HG03103 (cell line): ENCODE measurements around the gene RCAN2.
"Not testable (repeated sequence)": the region's sequence is repeated elsewhere in the genome, so short reads cannot be mapped to it uniquely, and the experiment has no call there.

ENCODE experiments used
- ATAC-seq: cut with Tn5 transposase; IDR thresholded peaks from one replicate; pipeline ENCODE4 v1.9.1; 2021; ENCODE audit warnings: low read depth; ENCODE audit not compliant: unreplicated experiment

The RCAN2 gene

DNA sequence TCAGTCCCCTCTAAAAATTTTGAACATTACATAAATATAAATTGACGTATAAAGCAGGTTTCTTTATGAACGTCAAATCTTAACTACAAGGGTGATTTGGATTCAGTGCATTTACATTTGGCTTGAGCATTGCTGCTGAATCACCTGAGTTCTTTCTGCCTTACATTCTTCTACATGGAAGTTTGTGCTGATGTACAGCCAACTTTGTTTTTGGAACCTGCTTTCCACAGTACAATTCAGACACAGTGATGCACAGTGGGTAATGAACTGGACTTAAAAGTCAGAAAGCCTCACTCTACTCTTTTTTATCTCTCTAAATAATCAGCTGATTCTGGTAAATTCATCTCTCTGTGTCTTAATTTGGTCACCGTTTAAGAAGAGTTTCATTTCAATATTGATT is 47.6 kb downstream of the RCAN2 start:
- ATAC-seq, result no peak

DNA sequence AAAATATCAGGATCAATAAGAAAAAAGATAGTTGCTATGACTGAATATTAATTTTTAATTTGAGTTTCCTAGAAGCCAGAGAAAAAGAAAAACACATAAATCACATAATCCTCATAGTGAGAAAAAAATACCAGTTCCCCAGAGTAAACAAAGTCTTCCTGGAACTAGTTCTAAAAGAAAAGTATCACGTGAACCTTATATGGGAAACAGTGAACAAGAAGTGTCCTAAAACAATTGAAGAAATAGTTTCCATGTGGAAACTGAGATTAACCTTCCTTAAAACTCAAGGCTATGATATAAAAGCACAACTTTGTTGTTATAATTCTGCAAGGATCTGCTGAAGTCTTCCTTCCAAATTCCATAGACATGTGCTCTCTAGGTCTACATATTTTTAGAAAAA is 50.6 kb downstream of the RCAN2 start:
- no peak for ATAC-seq

DNA sequence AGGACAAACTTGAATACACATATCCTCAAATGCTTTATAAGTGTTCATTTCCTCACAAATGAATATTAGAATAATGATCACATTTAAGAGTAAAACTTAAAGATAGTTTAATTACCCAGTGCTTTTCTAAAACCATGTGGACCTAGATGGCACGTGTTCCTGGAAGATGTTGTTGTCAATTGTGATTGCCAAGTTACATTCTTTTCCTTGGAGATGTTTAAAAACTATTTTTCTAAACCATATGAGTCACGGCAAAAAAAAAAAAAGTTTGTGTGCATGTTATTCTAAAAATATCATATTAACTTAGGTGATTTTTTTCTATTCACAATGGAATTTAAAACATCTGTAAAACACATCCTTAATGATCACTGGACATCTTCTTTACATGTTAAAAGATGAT is 51.1 kb downstream of the RCAN2 start:
- ATAC-seq, result no peak

DNA sequence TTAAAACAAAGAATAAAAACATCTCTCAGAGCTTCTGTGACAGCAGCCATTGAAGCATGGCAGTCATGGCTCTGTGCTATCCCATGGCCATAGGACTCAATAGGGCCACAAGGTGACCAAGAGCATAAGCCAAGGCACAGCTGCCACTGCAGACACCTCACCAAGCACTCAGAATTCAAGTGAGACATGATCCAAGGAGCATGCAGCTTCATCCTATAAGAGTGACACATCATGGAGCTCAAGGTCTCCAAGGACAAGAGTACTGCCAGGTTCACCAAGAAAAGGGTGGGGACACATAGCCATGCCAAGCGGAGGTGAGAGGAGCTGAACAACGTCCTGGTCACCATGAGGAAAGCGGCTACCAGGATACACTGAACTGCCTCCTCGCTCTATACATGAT is 53.0 kb downstream of the RCAN2 start:
- ATAC-seq, result no peak

DNA sequence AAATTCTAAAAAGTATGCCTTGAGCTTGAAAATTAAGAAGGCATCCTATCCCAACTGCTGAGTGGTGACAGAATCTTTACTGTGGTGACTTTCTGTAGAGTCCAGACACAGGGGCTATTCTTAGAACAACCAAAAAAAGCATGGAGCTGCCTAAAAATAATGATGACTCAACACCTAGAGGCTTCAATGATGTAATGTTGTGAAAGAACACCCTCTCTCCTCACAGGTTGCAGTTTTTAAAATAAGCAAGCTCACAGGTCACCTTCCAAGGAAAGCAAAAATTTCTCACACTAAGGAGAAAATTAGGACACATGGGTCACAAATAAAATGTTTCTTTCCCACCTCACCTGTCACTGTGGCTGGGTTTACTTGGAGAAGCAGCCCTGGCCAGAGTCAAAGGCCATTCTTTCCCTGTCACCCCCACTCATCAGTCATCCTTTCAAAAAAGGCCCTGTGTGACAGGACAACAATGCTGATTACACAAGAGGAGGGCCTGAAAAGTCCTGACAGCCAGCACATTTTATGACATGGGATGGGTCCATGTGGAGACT is 53.5 kb downstream of the RCAN2 start:
- ATAC-seq, result no peak

DNA sequence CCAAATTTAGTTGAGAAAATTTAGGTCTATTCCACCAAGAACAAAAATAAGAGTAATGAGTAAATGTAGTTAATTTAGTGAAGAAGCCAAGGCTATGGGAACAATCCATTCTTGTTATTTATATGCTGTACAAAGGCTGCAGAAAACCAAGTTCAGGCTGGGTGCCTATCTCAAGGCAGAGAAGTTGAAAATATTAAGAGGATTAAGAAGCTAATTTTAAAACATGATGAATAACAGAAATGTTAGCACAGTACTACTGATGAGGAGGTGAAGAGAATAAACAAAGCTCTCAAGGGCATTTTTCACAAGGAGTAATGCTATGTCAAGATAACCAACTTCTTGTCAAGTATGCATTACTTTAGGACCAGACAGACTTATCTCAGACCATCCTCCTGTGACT is 68.6 kb downstream of the RCAN2 start:
- no peak for ATAC-seq

DNA sequence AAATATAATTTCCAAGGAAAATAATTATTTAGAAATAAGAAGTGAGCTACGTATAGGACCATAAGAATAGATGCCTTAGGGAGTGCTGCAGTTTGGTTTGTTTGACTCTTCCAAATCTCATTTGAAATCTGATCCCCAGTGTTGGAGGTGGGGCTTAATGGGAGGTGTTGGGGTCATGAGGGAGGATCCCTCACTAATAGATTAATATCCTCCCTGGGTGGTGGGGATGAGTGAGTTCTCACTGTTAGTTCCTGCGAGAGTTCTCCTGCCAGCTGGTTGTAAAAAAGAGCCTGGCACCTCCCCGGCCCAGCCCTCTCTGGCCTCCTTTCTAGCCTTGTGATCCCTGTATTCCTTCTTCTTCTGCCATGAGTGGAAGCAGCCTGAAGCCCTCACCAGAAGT is 69.3 kb downstream of the RCAN2 start:
- no peak for ATAC-seq

DNA sequence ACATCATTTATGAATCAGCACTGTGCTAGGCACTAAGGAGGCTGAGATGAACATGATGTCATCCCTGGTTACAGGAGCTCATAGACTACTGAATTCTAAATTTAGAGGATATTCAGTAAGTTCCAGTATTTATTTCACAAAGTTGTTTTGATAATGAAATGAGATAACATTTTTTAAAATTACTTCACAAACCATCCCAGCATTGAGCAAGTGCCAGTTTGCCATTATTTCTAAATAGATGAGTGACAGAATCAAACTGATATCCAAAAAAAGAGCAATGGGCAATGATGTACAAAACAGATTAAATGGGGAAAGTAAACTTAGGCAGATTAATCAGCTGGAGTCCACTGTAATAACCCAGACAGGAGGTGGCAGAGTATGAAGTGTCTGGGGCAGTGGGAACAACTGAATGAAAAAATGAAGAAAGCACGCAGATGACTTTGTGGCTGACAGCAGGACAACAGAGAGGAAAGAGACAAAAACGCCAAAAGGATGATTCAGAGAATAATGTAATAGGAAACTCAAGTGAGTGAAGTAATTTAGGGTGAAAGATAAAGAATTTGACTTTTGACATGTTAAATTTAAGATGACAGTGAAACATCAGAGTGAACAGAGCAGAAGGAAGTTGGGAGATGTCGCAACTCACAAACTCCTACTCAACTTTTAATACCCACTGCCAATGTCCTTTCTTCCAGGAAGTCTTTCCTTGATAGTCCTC is 70.2 kb downstream of the RCAN2 start:
- ATAC-seq, result no peak

DNA sequence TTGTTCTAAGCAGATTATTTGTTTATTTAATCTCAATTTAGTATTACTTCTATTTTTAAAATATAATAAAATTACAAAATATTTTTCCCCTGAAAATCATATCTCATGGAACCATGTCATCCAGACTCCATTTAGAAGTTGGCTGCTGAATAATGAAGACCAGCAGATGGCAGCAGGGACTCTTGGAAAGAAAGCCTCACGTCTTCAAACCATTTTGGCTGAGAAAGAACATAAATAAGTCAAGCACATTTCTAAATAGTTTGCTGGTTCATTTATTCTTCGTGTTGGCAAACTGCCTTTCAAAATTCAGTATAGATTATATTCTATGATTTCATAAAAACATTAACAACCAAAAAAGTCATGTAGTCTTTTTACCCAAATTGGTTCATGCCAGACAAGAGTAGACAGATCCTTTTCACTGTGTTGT is 71.7 kb downstream of the RCAN2 start:
- no peak for ATAC-seq

DNA sequence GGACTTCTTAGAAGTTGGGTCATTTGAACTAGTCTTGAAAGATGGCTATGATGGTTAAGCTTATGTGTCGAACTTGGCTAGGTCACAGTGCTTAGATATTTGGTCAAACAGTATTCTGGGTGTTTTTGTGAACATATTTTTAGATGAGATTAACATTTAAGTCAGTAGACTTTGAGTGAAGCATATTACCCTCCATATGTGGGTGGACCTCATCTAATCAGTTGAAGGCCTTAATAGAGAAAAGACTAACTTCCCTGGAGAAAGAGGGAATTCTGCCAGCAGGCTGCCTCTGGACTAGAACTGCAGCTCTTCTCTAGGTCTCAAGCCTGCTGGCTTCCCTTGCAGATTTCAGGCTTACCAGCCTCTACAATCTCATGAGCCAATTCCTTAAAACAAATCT is 76.9 kb downstream of the RCAN2 start:
- no peak for ATAC-seq

DNA sequence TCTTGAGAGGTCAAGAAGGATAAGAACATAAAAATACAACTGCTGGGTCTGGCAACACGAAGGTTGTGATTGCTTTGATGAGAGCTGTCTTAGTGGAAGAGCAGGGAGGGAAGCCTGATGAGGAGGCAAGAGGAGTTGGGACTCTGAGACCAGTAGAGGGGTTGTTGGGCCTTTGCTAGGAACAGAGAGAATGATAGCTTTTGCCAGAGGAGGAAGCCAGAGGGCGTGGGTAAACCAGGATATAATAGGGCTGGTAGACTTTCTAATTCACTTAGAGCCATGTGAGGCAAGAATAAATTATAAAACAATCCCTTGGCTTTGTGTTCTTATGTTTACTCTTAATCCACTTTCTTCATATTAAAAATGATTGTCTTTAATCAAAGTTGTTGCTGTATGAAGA is 78.6 kb downstream of the RCAN2 start:
- no peak for ATAC-seq

DNA sequence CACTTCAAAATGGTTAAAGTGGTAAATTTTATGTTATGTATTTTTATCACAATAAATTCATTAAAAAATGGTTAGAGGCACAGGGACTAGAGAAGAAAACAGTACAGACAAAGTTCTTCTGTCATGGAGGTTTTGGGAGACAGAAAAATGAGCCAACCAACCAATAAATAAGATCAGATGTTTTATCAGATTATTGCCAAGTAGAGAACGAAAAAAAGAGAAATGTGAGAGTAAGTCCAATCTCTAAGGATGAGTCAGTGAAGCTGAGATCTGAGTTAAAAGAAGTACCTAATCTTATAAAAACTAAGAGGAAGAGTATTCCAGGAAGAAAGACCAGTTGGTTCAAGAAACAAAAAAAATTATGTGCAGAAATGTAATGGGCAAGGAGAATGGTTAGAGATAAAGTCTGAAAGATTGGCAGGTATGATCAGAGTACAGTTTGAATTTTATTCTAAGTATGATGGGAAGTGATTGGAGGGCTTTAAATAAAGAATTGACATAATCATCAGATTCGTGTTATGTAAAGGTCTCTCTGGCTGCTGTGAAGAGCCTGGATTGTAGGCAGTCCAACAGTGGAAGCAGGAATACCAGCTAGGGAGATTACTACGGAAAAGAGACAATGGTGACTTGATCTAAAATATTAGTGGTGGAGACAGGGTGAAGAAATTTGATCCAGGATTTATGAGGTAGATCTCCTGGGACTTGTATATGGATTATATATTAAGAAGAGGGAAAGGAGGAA is 79.6 kb downstream of the RCAN2 start:
- no peak for ATAC-seq

DNA sequence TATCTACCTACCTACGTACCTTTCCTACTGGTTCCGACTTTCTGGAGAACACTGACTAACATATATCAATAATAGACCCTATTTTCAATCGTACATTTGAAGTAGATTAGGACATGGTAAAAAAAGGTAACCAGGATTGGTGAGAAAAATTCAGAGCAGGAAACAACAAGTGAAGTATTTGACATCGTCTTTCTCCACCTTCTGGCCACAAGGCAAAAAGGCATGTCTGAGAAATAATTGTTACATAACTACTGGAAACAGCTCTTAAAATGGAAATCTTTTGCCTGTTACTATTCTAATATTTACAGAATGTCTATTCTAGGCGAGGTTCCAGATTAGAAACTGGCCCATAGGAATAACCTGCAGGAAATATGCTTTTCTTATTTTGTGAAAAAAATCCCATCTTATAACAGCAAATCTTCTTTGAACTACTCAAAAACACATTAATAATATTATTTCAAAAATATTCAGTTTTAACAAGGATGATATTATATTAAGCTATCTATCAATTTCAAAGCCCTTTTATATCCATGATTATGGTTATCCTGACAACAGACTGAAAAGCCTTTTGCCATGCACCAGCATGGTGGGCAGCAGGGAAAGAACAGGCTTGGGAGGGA is 80.8 kb downstream of the RCAN2 start:
- ATAC-seq, result no peak

DNA sequence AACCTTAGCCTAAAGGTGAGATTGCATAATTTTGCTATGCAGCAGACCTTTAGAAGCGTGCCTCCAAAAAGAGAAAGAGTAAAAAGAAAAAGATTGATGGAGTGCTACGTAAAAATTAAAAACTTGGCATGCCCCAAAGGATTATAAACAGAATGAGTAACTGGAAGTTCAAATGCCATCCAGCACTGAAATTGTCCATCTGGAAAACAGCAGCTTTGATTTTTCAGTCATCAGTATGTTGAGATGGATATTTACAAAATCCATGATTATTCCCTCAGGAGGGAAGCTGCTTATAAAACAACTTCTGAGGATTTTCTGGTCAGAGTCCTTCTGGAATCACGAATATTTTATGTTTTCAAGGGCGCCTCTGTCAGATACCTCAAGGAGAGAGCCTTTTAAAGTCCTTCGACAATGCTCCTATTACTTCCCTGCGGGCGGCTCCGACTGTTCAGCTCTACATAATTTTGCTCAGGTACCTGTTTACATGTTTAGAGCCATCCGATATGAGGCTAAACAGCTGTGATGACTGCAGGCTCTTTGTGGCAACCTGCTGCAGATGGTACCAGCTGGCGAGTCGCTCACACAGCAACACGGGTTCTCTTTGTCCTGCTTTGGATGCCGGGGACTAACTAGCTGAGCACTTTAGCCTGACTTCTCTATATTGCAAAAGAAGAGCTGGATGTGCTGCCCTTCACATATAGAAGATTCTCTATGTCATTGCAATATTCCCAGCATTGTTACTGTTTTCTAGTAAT is 83.3 kb downstream of the RCAN2 start:
- no peak for ATAC-seq

DNA sequence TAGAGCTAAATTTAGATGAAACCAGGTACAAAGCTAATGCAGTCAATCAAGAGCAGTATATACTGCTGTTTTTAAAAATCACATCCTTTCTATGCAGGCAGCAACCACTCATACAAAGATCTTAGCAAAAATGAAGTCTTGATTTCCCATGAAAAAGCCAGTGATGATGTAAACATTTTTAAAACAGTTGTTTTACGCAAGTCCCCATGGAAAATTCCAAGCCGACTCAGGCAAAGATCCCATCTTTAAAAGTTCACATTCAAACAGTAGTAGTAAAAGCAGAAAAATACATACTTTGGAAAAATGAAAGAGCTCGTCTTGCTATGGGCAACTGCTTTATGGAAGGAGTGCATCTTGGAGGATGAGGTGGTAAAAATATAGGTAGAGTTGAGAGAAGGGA is 84.0 kb downstream of the RCAN2 start:
- no peak for ATAC-seq

DNA sequence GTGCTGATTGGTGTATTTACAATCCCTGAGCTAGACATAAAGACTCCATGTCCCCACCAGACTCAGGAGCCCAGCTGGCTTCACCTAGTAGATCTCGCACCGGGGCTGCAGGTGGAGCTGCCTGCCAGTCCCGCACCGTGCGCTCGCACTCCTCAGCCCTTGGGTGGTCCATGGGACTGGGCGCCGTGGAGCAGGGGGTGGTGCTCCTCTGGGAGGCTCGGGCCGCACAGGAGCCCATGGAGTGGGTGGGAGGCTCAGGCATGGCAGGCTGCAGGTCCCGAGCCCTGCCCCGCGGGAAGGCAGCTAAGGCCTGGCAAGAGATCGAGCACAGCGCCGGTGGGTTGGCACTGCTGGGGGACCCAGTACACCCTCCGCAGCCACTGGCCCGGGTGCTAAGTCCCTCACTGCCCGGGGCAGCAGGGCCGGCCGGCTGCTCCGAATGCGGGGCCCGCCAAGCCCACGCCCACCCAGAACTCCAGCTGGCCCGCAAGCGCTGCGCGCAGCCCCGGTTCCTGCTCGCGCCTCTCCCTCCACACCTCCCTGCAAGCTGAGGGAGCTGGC is 85.5 kb downstream of the RCAN2 start:
- ATAC-seq, result not testable (repeated sequence)

DNA sequence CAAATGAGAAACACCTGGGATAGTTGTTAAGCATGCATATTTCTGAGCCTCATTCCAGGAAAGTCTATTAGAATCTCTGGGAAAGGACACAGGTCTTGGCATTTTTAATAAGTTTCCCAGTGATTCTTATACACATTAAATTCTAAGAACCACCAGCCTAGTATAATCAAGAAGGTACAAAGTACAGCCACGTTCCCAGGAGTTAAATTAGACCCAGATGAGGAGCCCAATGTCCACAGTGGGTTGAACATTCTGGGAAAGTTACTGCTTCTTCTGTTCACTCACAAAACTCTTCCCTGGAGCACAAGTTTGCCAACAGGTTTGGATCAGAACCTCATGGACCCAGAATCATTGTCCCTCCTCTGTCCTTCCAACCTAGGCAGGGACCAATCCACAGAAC is 90.4 kb downstream of the RCAN2 start:
- ATAC-seq, result no peak

DNA sequence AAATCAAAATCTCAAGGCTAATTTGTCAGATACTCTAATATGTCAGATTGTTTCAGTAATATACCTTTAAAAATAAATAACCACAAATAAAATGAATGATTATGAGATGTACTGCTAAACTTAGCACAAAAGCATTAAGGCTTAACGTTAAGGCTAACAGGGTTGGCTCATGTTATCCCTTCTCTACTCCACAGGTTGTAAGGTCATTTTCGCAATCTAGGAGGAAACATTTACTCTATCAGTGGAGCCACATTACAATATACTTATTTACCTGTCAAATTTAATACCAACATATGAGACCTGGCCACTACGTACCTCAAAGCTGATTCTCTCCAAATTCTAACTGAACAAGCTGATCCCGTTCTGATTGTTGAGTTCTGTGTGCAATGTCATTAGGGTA is 95.7 kb downstream of the RCAN2 start:
- ATAC-seq, result no peak

DNA sequence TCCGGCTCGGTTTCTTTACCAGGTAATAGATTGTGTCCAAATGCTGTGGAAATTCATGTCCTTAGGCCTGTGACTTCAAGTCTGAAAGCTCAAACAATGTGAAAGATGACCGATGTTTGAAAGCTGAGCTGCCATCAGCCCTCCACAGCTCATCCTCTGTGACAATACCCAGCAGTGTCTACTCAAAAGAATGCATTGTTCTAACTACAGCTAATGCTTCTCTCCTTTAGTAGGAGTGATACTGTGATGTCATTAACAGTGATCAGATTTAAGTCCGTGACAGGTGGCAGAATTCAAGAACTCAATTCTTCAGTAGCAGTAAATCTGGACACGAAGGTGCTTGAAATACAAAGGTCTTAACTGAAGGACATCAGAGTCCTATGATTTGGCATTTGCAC is 97.3 kb downstream of the RCAN2 start:
- no peak for ATAC-seq

DNA sequence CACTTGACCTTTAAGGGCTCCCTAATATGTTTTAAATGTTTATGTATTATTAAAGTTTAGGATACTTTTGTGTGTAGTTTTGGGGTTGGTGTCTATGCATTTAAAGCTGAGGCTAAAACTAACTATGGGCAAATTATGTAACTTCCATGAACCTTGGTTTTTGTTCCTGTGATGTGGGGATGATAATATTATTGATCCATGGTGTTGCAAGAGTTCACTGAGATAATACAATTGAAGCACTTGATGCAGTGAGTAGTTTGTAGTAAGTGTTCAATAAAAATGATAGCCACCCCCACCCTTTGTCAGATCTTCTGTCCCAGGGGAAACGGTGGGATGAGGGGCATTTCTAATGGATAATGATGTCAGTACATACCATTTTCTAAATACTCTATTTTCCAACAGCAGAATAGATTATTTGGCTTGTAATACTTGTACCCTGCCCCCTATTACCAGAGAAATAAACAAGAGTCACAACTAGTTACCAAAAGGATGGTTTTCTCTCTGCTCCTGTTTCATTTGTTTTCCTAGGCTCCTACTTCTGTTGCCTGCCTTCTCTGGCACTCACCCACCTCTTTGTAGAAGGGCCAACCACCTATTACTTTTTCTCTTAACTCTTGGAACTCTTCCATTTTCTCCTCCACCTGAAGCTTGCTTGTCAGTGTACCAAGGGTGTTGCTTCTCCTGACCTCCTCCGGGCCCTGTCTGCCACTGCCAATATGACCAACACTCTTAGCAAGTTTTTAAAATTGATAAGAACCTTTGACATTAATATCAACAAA is 97.9 kb downstream of the RCAN2 start:
- ATAC-seq, result no peak
